Heart left ventricle (tissue), 16 donors: ENCODE data around the gene PLB1. TPM values are rescaled to one million over a fixed set of nuclear protein-coding genes. Genes with fewer than 3 reads are reported as not detected.

ENCODE experiments used
- ATAC-seq, 4 donors: fragments of 200-7000 bp; cut with Tn5 transposase; one replicate each; pipeline ENCODE4 v1.9.1; 2020 to 2022; ENCODE audit warnings: moderate library complexity in 4 of 4, mild to moderate bottlenecking in 3 of 4, moderate number of reproducible peaks in 1 of 4
- DNase-seq, 5 donors: peaks; one replicate each; pipeline ENCODE4 v3.0.0-alpha.2; 2020
- H3K27ac ChIP-seq, 12 donors: fragments of 200-600 bp; sonication (generic) in 4 of 12; one replicate each; pipeline versions ENCODE4 v1.5.0 to v1.8.0; 2016 to 2022; ENCODE audit warnings: mild to moderate bottlenecking in 2 of 12
- H3K27me3 ChIP-seq, 9 donors: fragments of 200-600 bp; sonication (generic) in 2 of 9; one replicate each; pipeline versions ENCODE4 v1.5.1 to v1.8.0; 2016 to 2022; ENCODE audit warnings: mild to moderate bottlenecking in 3 of 9
- H3K36me3 ChIP-seq, 9 donors: fragments of 200-600 bp; sonication (generic) in 2 of 9; one replicate each; pipeline versions ENCODE4 v1.5.0 to v1.8.0; 2018 to 2022; ENCODE audit warnings: mild to moderate bottlenecking in 2 of 9
- H3K4me1 ChIP-seq, 12 donors: fragments of 200-600 bp; sonication (generic) in 4 of 12; one replicate each; pipeline versions ENCODE4 v1.5.0 to v1.8.0; 2016 to 2022; ENCODE audit warnings: mild to moderate bottlenecking in 3 of 12
- H3K4me3 ChIP-seq, 12 donors: fragments of 200-600 bp; sonication (generic) in 4 of 12; one replicate each; pipeline versions ENCODE4 v1.5.0 to v1.8.0; 2017 to 2022; ENCODE audit warnings: mild to moderate bottlenecking in 9 of 12, moderate library complexity in 4 of 12
- H3K9me3 ChIP-seq, 12 donors: fragments of 200-600 bp; sonication (generic) in 4 of 12; one replicate each; pipeline versions ENCODE4 v1.5.0 to v1.8.0; 2016 to 2022; ENCODE audit warnings: mild to moderate bottlenecking in 1 of 12
- CTCF ChIP-seq, 12 donors: fragments of 200-600 bp; sonication (generic) in 4 of 12; IDR thresholded peaks; one replicate each; pipeline versions ENCODE4 v1.5.0 to v1.8.0; 2018 to 2022; ENCODE audit warnings: antibody characterized with exemption in 12 of 12, mild to moderate bottlenecking in 5 of 12
- POLR2A ChIP-seq, 2 donors: fragments of 450-650 bp; IDR thresholded peaks; one replicate each; pipeline ENCODE4 v1.6.1; 2017; ENCODE audit warnings: antibody characterized with exemption in 2 of 2, mild to moderate bottlenecking in 2 of 2, moderate library complexity in 2 of 2
- WGBS, 4 donors: extraction: QIAGEN DNeasy Blood & Tissue Kit in 2 of 4; methylation state at CpG; one replicate each; pipeline versions ENCODE4 v1.1.5 to v1.1.7; 2013 to 2018; 5-methylcytosine and 5-hydroxymethylcytosine counted together
- intact Hi-C, 10 donors: fragments of 100-400 bp; cut with DNase I; formaldehyde crosslinking; loops; one replicate each; pipeline versions ENCODE4 v1.11.1 to v1.14.2; 2022
- polyA plus RNA-seq, 2 donors: library from polyadenylated mRNA; stranded (reverse); fragments of 200-250 nt; gene quantifications; one replicate each; pipeline ENCODE4 v1.2.3, GENCODE V29; 2013
- total RNA-seq, 9 donors: library from RNA; depleted of rRNA in 2 of 9; stranded (reverse); fragments of >200 nt in 2 of 9; fragmentation: NEBNext Ultra II Directional in 3 of 9; extraction: Animal tissue kit (Norgen Biotek cat#: 25700) in 3 of 9; gene quantifications; one replicate each; pipeline versions ENCODE4 v1.1.0 to v1.2.4, GENCODE V29; 2016 to 2023
- donor health status: ischemic (EF 13 %, LVEDD 7.1; RV severe dilation, severe dysfunction).
- donor health status: healthy with polysubstance abuse.
- donor health status: DM: no; HTN: yes; CAD: no.
- donor health status: DM: no; HTN: no; CAD: no.
- donor health status: ischemic (EF 25% LVEDD 6.9; RV normal size, moderate dysfunction).
- donor health status: ischemic (EF 25% LVEDD 5.7; RV mildly dilated, moderate dysfunction).
- donor health status: healthy.
- donor health status: DM: yes; HTN: yes; CAD: no.
- donor health status: ischemic (EF 35%, LVEDD 5.7; RV mildly dilated, moderate dysfunction).
- donor health status: nonischemic (EF 11% LVEDD 7.7; RV severe dilation, severe dysfunction).
- donor health status: DM: yes; HTN: yes; CAD: no.
- donor health status: PGD.
- donor health status: ischemic (EF 29% LVEDD 5.4; RV normal size, mild dysfunction).
- donor health status: nonischemic (EF 23%, LVEDD 6.1; RV moderate dilation, normal function).

The PLB1 gene
- total and polyA plus RNA-seq, 11 donors: 0.35 to 5.5 (median 1.3) TPM

GRCh38 chr2:28645553-28645952, 149.7 kb downstream of the PLB1 start:
- Histone ChIP-seq H3K4me1 (peaks cover 0 to 20% (median 0%) of the 10 kb centered on the region in 12 donors), H3K27me3 (no peaks in the 10 kb centered on the region), H3K27ac (peak overlapping the region in 4 of 12 donors; percentile 42 to 83 (median 56)), H3K4me3 (no peak overlapping the region), H3K36me3 (no peaks in the 10 kb centered on the region), H3K9me3 (no peaks in the 10 kb centered on the region)
- TF ChIP-seq CTCF (IDR thresholded peaks at IDR 0.05): no peak
- TF ChIP-seq POLR2A (IDR thresholded peaks at IDR 0.05): no peak
- ATAC-seq (no peak), DNase-seq (no peak)
- intact Hi-C loops: no loop called here
- 76 to 91% (median 80%) methylated on average over 2 of the region's 2 CpGs for WGBS, 4 donors

- no peak for ATAC-seq
- Histone ChIP-seq H3K4me1 (peaks cover 0 to 20% (median 0%) of the 10 kb centered on the region in 12 donors), H3K27ac (peak overlapping the region in 1 of 12 donors; percentile 52), H3K4me3 (no peak overlapping the region), H3K36me3 (no peaks in the 10 kb centered on the region), H3K9me3 (no peaks in the 10 kb centered on the region), H3K27me3 (no peaks in the 10 kb centered on the region)
- TF ChIP-seq POLR2A (IDR thresholded peaks at IDR 0.05) (no peak), CTCF (IDR thresholded peaks at IDR 0.05) (no peak)
- 85 to 90% (median 88%) methylated on average over 4 of the region's 4 CpGs for whole genome bisulfite sequencing, 4 donors
- no peak for DNase-seq
- intact Hi-C loops: no loop called here
These were observed 151.8 kb downstream of the PLB1 start for GRCh38 chr2:28647682-28648081.

- no peaks in the 10 kb centered on the region for H3K9me3 ChIP-seq
- DNase-seq (no peak), ATAC-seq (peak; percentile 39 to 80 (median 65))
- no peak for TF ChIP-seq CTCF (IDR thresholded peaks at IDR 0.05)
- H3K4me3 ChIP-seq: no peak overlapping the region
- no peaks in the 10 kb centered on the region for H3K36me3 ChIP-seq
- intact Hi-C loops: no loop called here
- WGBS, 4 donors: 79 to 84% (median 83%) methylated on average over 3 of the region's 3 CpGs
- peak overlapping the region in 3 of 12 donors; percentile 1 to 59 (median 52) for H3K27ac ChIP-seq
- no peaks in the 10 kb centered on the region for H3K27me3 ChIP-seq
- peaks cover 0 to 20% (median 0%) of the 10 kb centered on the region in 12 donors for H3K4me1 ChIP-seq
These were observed 152.3 kb downstream of the PLB1 start for GRCh38 chr2:28648147-28648546.

- ATAC-seq (no peak), DNase-seq (no peak)
- TF ChIP-seq POLR2A (IDR thresholded peaks at IDR 0.05) (no peak), CTCF (IDR thresholded peaks at IDR 0.05) (no peak)
- peak overlapping the region in 3 of 12 donors; percentile 1 to 59 (median 52) for H3K27ac ChIP-seq
- WGBS, 4 donors: 61 to 85% (median 65%) methylated on average over 4 of the region's 4 CpGs
- intact Hi-C loops: no loop called here
- no peak overlapping the region for H3K4me3 ChIP-seq
- no peaks in the 10 kb centered on the region for H3K27me3 ChIP-seq
- no peaks in the 10 kb centered on the region for H3K9me3 ChIP-seq
- no peaks in the 10 kb centered on the region for H3K36me3 ChIP-seq
- peaks cover 0 to 14% (median 0%) of the 10 kb centered on the region in 12 donors for H3K4me1 ChIP-seq
These were observed 153.0 kb downstream of the PLB1 start for GRCh38 chr2:28648671-28649395.
